Measurements from ENCODE around the gene YTHDC2. TPM values are rescaled to one million over a fixed set of nuclear protein-coding genes. Genes with fewer than 3 reads are reported as not detected.

The YTHDC2 gene
- total RNA-seq, 2 donors from 2014 or later = 20.8 to 36.9 TPM

DNA sequence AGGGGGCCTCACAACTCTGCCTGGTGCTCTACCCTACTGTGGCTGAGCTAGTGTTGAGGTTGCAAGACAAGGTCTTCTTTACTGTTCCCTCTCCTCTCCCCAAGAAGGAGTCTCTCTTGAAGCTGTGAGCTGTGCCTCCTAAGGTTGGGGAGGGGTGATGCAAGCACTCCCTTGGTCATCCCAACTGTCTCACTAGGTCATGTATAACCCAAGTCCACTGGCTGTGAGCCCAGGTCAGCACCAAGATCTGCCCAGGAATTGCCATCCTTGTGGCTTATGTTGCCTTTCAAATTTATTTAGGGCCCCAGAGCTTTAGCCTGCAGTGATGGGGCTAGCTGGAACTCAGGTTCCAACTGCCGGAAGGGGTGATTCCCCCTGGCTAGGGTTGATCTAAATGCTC, 10.3 kb upstream of the YTHDC2 start:
- no peaks in the 10 kb centered on the region for H3K4me1 ChIP-seq
- intact Hi-C loops (cut with DNase I) = no loop called here
- no peaks in the 10 kb centered on the region for H3K36me3 ChIP-seq (replicated peaks in 1 of 2; ENCODE audit: insufficient read depth in 1 of 2, low read depth in 2 of 2)
- no peak for ATAC-seq
- DNase-seq = no peak
- H3K4me3 ChIP-seq = no peak overlapping the region
- no peaks in the 10 kb centered on the region for H3K27me3 ChIP-seq
- no peaks in the 10 kb centered on the region for H3K9me3 ChIP-seq
- no peak overlapping the region for H3K27ac ChIP-seq
- TF ChIP-seq, protein P1, sequence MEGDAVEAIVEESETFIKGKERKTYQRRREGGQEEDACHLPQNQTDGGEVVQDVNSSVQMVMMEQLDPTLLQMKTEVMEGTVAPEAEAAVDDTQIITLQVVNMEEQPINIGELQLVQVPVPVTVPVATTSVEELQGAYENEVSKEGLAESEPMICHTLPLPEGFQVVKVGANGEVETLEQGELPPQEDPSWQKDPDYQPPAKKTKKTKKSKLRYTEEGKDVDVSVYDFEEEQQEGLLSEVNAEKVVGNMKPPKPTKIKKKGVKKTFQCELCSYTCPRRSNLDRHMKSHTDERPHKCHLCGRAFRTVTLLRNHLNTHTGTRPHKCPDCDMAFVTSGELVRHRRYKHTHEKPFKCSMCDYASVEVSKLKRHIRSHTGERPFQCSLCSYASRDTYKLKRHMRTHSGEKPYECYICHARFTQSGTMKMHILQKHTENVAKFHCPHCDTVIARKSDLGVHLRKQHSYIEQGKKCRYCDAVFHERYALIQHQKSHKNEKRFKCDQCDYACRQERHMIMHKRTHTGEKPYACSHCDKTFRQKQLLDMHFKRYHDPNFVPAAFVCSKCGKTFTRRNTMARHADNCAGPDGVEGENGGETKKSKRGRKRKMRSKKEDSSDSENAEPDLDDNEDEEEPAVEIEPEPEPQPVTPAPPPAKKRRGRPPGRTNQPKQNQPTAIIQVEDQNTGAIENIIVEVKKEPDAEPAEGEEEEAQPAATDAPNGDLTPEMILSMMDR (IDR thresholded peaks at IDR 0.05) = no peak
- TF ChIP-seq POLR2A (IDR thresholded peaks at IDR 0.05) = no peak
- WGBS, 2 donors = 80% methylated on average over 1 of the region's 1 CpG; no CpG with 5 or more reads in 1 of the 2 donors

DNA sequence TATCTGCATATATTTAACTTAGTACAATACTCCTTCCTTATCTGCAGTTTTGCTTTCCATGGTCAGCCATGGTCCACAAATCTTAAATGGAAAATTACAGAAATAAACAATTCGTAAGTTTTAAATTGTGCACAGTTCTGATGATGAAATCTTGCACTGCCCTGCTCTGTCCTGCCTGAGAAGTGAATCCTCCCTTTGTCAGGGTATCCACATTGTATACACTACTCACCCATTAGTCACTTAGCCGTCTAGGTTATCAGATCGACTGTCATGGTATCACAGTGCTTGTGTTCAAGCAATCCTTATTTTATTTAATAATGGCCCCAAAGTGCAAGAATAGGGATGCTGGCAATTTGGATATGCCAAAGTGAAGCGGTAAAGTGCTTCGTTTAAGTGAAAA, 8.3 kb upstream of the YTHDC2 start:
- DNase-seq (no peak), ATAC-seq (no peak)
- H3K4me3 ChIP-seq = no peak overlapping the region
- H3K4me1 ChIP-seq = no peaks in the 10 kb centered on the region
- H3K36me3 ChIP-seq (replicated peaks in 1 of 2; ENCODE audit: insufficient read depth in 1 of 2, low read depth in 2 of 2) = no peaks in the 10 kb centered on the region
- intact Hi-C loops (cut with DNase I) = no loop called here
- H3K9me3 ChIP-seq = no peaks in the 10 kb centered on the region
- TF ChIP-seq, protein P1 (IDR thresholded peaks at IDR 0.05) = no peak
- no peak overlapping the region for H3K27ac ChIP-seq
- 65 to 68% methylated on average over 5 of the region's 5 CpGs for WGBS, 2 donors
- no peaks in the 10 kb centered on the region for H3K27me3 ChIP-seq

DNA sequence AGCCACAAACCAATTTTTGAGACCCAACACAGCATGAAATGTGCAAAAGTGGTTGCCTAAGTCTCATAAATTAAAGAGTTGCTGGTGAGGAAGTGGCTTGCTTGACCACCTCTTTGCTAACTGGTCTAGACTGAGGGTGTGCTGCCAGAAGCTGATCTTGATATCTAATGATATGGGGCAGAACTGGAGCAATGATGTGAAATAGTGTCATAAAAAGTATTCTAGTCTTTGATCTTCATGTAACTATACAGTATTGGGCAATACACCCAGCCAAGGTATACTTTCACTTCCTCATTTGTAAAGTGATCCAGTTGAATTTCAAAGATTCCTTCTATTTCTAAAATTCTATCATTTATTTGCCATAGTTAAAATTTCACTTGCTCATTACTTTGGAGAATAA, 5.9 kb upstream of the YTHDC2 start:
- no peak for DNase-seq

DNA sequence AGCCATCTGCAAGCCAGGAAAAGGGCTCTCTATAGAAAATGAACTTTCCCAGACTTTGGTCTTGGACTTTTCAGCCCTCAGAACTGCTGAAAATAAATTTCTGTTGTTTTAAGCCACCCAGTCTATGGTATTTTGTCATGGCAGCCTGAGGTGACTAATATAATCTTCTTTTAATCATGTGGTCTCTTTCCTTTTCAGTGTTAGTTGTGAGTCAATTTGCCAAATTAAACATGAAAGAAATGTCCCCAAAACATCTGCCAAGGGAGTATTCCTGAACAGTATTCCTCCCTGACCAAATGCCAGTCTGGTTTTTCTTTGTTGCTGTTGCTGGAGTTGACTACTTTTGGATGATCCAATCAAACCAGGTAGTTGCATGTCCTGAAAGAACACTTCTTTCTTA, 4.7 kb upstream of the YTHDC2 start:
- no peaks in the 10 kb centered on the region for H3K36me3 ChIP-seq (replicated peaks in 1 of 2; ENCODE audit: insufficient read depth in 1 of 2, low read depth in 2 of 2)
- TF ChIP-seq POLR2A (IDR thresholded peaks at IDR 0.05) = no peak
- TF ChIP-seq, protein P1 (IDR thresholded peaks at IDR 0.05) = no peak
- intact Hi-C loops (cut with DNase I) = no loop called here
- no peak overlapping the region for H3K4me3 ChIP-seq
- DNase-seq (no peak), ATAC-seq (no peak)
- H3K27ac ChIP-seq = no peak overlapping the region
- H3K4me1 ChIP-seq = no peaks in the 10 kb centered on the region
- H3K9me3 ChIP-seq = no peaks in the 10 kb centered on the region
- H3K27me3 ChIP-seq = no peaks in the 10 kb centered on the region

More for the DNA sequence above, 5.9 kb upstream of the YTHDC2 start:
- Histone ChIP-seq H3K27ac (no peak overlapping the region), H3K9me3 (no peaks in the 10 kb centered on the region), H3K36me3 (replicated peaks in 1 of 2; ENCODE audit: insufficient read depth in 1 of 2, low read depth in 2 of 2) (no peaks in the 10 kb centered on the region), H3K4me3 (no peak overlapping the region), H3K27me3 (no peaks in the 10 kb centered on the region), H3K4me1 (no peaks in the 10 kb centered on the region)
- intact Hi-C loops (cut with DNase I) = no loop called here
- TF ChIP-seq, protein P1 (IDR thresholded peaks at IDR 0.05) = no peak
- TF ChIP-seq POLR2A (IDR thresholded peaks at IDR 0.05) = no peak
- no peak for ATAC-seq

DNA sequence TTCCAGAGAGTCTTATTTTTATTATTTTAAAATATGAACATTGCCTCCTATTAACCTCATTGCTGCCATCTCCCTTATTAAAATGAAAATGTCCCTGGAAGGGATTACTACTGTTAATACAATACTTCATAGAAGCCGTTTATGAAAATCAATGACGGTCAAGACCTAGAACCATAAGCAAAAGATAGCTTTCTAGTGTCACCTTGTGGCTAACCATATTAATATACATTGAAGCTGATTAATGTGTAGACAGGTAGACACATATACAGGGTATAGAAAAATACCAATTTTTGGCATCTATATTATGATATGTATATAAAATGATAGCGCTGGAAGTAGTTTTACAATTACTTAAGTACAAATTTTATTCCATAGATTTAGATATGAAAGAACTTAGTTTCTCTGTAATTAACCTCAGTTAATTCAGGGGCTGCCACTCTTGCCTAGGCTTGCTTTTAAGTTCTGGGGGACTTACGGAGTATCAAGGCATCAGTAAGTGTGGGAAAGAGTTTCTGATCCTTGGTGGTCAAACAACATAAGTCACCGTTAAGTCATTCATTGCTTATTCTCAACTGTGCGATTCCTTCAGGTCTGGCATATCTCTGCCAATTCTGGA, 2.5 kb upstream of the YTHDC2 start:
- TF ChIP-seq, protein P1 (IDR thresholded peaks at IDR 0.05) = peak in 5 of 7 experiments; percentile 25 to 58 (median 54)
- TF ChIP-seq POLR2A (IDR thresholded peaks at IDR 0.05) = no peak
- intact Hi-C loops (cut with DNase I) = no loop called here
- Histone ChIP-seq H3K27me3 (no peaks in the 10 kb centered on the region), H3K4me3 (no peak overlapping the region), H3K4me1 (peaks cover 9% of the 10 kb centered on the region), H3K9me3 (no peaks in the 10 kb centered on the region), H3K36me3 (replicated peaks in 1 of 2; ENCODE audit: insufficient read depth in 1 of 2, low read depth in 2 of 2) (no peaks in the 10 kb centered on the region), H3K27ac (no peak overlapping the region)
- WGBS, 2 donors = 43 to 50% methylated on average over 6 of the region's 6 CpGs
- DNase-seq = no peak
- no peak for ATAC-seq
